Stimulated activated CD8-positive, alpha-beta memory T cell treated with anti-CD3 and anti-CD28 coated beads, Interleukin-4, amount 100 ng/mL, for 48 hours (primary cell): ENCODE data around the gene BTBD16.
A peak's percentile ranks its signal among the peaks of the same experiment; 100 is the strongest.

Source experiments
- DNase-seq: peaks from one replicate; pipeline ENCODE4 v3.0.0-alpha.2; 2020

BTBD16 gene

GRCh38 chr10:122248356-122249302, 22.5 kb upstream of the BTBD16 start:
- DNase-seq: no peak

GRCh38 chr10:122249303-122249850, 21.7 kb upstream of the BTBD16 start:
- DNase-seq: no peak

GRCh38 chr10:122249991-122250750, 20.9 kb upstream of the BTBD16 start:
- no peak for DNase-seq

- DNase-seq: no peak
These were observed 19.4 kb upstream of the BTBD16 start for GRCh38 chr10:122251459-122252255.

- no peak for DNase-seq
These were observed 18.3 kb upstream of the BTBD16 start for GRCh38 chr10:122252805-122253204.

GRCh38 chr10:122253605-122254004, 17.5 kb upstream of the BTBD16 start:
- DNase-seq: no peak

GRCh38 chr10:122254831-122255230, 16.3 kb upstream of the BTBD16 start:
- no peak for DNase-seq

GRCh38 chr10:122255509-122256301, 15.4 kb upstream of the BTBD16 start:
- no peak for DNase-seq

- no peak for DNase-seq
These were observed 14.1 kb upstream of the BTBD16 start for GRCh38 chr10:122257041-122257440.

GRCh38 chr10:122258136-122259074, 12.7 kb upstream of the BTBD16 start:
- DNase-seq: no peak

- no peak for DNase-seq
These were observed 12.0 kb upstream of the BTBD16 start for GRCh38 chr10:122259075-122259466.

- DNase-seq: no peak
These were observed 9.5 kb upstream of the BTBD16 start for GRCh38 chr10:122261584-122261983.

GRCh38 chr10:122263971-122264370, 7.1 kb upstream of the BTBD16 start:
- no peak for DNase-seq

GRCh38 chr10:122264436-122264835, 6.7 kb upstream of the BTBD16 start:
- DNase-seq: no peak

GRCh38 chr10:122264931-122265330, 6.2 kb upstream of the BTBD16 start:
- DNase-seq: no peak

GRCh38 chr10:122265896-122266295, 5.2 kb upstream of the BTBD16 start:
- no peak for DNase-seq

GRCh38 chr10:122267849-122268737, 3.0 kb upstream of the BTBD16 start:
- DNase-seq: peak; percentile 77

- DNase-seq: no peak
These were observed 1.9 kb upstream of the BTBD16 start for GRCh38 chr10:122269059-122269687.

- no peak for DNase-seq
These were observed 3.0 kb downstream of the BTBD16 start for GRCh38 chr10:122273966-122274545.
